M059J (cell line): ENCODE measurements around the gene RABGAP1. TPM values are rescaled to one million over a fixed set of nuclear protein-coding genes. Genes with fewer than 3 reads are reported as not detected.

Experiments used
- DNase-seq: peaks from one replicate; pipeline ENCODE4 v3.0.0-alpha.2; 2012; ENCODE audit warnings: low read depth
- total RNA-seq: library from RNA; depleted of rRNA; stranded (reverse); fragments of >200 nt; shearing (Covaris generic); gene quantifications from 2 replicates; pipeline ENCODE4 v1.2.3, GENCODE V29; 2014

The RABGAP1 gene
- total RNA-seq, 1 experiment from 2014 or later: 32.4 TPM

- DNase-seq: peak; percentile 43
These were observed 141.0 kb downstream of the RABGAP1 start for GRCh38 chr9:123081824-123082223.

GRCh38 chr9:123083680-123084079 lies 142.9 kb downstream of the RABGAP1 start:
- DNase-seq: no peak

- no peak for DNase-seq
These were observed 143.4 kb downstream of the RABGAP1 start for GRCh38 chr9:123084256-123084655.

- DNase-seq: no peak
These were observed 145.1 kb downstream of the RABGAP1 start for GRCh38 chr9:123085916-123086315.

- DNase-seq: no peak
These were observed 146.6 kb downstream of the RABGAP1 start for GRCh38 chr9:123087359-123087888.

- no peak for DNase-seq
These were observed 148.2 kb downstream of the RABGAP1 start for GRCh38 chr9:123089040-123089439.

GRCh38 chr9:123089790-123090189 lies 149.0 kb downstream of the RABGAP1 start:
- DNase-seq: no peak

GRCh38 chr9:123090198-123090896 lies 149.5 kb downstream of the RABGAP1 start:
- DNase-seq: no peak

- no peak for DNase-seq
These were observed 150.1 kb downstream of the RABGAP1 start for GRCh38 chr9:123090956-123091355.

GRCh38 chr9:123091459-123091858 lies 150.6 kb downstream of the RABGAP1 start:
- no peak for DNase-seq

- no peak for DNase-seq
These were observed 152.3 kb downstream of the RABGAP1 start for GRCh38 chr9:123093141-123093540.

- no peak for DNase-seq
These were observed 156.2 kb downstream of the RABGAP1 start for GRCh38 chr9:123096987-123097386.

GRCh38 chr9:123097430-123098095 lies 156.7 kb downstream of the RABGAP1 start:
- DNase-seq: no peak

- DNase-seq: no peak
These were observed 157.3 kb downstream of the RABGAP1 start for GRCh38 chr9:123098096-123098459.

GRCh38 chr9:123099042-123099441 lies 158.2 kb downstream of the RABGAP1 start:
- DNase-seq: no peak

- no peak for DNase-seq
These were observed 158.7 kb downstream of the RABGAP1 start for GRCh38 chr9:123099548-123099947.

- DNase-seq: peak; percentile 18
These were observed 161.7 kb downstream of the RABGAP1 start for GRCh38 chr9:123102375-123103113.

GRCh38 chr9:123104807-123105206 lies 164.0 kb downstream of the RABGAP1 start:
- DNase-seq: no peak

GRCh38 chr9:123105490-123105889 lies 164.7 kb downstream of the RABGAP1 start:
- DNase-seq: no peak

- no peak for DNase-seq
These were observed 166.9 kb downstream of the RABGAP1 start for GRCh38 chr9:123107639-123108285.

GRCh38 chr9:123108976-123109375 lies 168.2 kb downstream of the RABGAP1 start:
- no peak for DNase-seq
